H7 (cell line): ENCODE results near the gene EOGT. TPM values are rescaled to one million over a fixed set of nuclear protein-coding genes. Genes with fewer than 3 reads are reported as not detected.

ENCODE experiments used
- DNase-seq: peaks from one replicate; pipeline ENCODE4 v3.0.0; 2012
- H3K27me3 ChIP-seq: 2 replicates; pipeline ENCODE4 v1.6.0; 2011; ENCODE audit warnings: mild to moderate bottlenecking, low read length; ENCODE audit not compliant: control insufficient read depth, insufficient read depth
- H3K36me3 ChIP-seq: replicated peaks from 2 replicates; pipeline ENCODE4 v1.5.1; 2011; ENCODE audit warnings: low read length; ENCODE audit not compliant: control insufficient read depth, insufficient read depth
- H3K4me3 ChIP-seq: 2 replicates; pipeline ENCODE4 v1.5.1; 2011; ENCODE audit warnings: low read depth, mild to moderate bottlenecking, control low read depth, low read length, moderate library complexity; ENCODE audit not compliant: insufficient read depth
- total RNA-seq: library from RNA; depleted of rRNA; stranded (reverse); fragments of >200 nt; shearing (Covaris generic); gene quantifications from 2 replicates; pipeline ENCODE4 v1.2.3, GENCODE V29; 2014; rRNA removed

EOGT gene
- total RNA-seq, 1 experiment from 2014 or later = 51.9 TPM

DNA sequence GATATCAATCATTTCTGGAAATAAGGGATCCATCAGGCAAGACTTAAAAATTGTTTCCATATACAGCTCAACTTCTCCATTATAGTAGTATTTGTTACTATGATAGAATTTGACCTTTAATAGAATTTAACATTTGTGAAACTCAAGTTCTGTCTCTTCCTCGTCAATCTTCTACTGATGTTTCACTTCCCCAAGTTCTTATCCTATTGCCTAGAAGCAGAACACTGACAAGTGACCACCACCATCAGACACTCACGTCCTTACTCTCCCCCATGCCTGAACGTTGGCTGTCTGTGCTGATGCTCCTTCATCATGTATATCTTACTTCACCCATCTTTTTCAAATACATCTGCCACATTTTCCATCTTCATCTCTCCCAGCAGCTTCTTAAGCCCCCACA is 54.6 kb downstream of the EOGT start:
- no peak for DNase-seq
- no peak overlapping the region for H3K4me3 ChIP-seq
- H3K27me3 ChIP-seq = no peaks in the 10 kb centered on the region
- no peaks in the 10 kb centered on the region for H3K36me3 ChIP-seq

- no peak for DNase-seq
- Histone ChIP-seq H3K27me3 (no peaks in the 10 kb centered on the region), H3K4me3 (no peak overlapping the region), H3K36me3 (no peaks in the 10 kb centered on the region)
Measured at GRCh38 chr3:68957895-68958294, 55.6 kb downstream of the EOGT start.

DNA sequence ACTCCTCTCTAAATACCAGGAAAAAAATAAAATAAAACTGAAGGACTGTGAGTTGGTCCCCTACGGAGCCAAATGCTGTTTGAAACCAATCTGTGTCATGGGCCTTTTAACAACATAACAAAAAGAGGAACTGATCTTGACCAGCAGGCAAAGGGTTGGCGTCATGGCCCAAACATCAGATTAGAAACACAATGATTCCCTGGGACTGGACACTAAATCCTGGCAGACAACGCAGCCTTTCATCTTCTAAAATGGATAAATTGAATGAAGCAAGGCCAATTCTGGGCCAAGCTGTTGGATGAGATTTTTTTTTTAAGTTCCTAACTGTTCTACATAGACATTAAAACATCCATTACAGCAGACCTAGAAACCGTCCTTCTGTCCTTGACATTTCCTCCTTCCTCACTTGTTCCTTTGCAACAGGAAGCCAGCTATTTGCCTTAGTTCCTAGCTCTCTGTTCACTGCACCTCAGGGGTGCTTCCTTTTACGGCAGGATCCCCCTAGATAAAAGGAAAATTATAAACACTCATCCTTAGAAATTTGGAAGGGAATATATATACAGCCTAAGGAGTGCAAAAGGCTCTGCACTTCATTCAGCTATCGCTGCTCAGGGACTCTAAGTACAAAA is 59.6 kb downstream of the EOGT start:
- H3K4me3 ChIP-seq = no peak overlapping the region
- H3K36me3 ChIP-seq = no peaks in the 10 kb centered on the region
- H3K27me3 ChIP-seq = no peaks in the 10 kb centered on the region
- no peak for DNase-seq

DNA sequence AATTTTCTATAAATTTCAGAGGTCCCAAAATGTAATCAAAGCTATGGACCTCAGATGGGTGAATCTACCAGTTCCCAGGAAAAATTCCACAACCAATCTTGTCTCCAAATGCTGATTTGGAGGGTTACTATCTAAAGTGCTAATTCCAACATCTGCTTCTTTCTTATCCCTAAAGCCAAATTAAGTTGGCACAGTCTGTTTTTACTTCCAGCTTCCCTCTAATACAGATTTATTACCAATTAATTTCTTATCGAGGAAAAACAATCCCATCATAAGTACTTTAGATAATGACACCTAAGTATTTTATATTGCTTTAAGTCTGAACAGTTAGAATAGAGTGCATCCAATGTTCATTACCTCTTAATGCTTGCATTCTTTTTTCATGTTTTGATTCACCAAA is 68.3 kb downstream of the EOGT start:
- Histone ChIP-seq H3K4me3 (no peak overlapping the region), H3K27me3 (no peaks in the 10 kb centered on the region), H3K36me3 (no peaks in the 10 kb centered on the region)
- no peak for DNase-seq

DNA sequence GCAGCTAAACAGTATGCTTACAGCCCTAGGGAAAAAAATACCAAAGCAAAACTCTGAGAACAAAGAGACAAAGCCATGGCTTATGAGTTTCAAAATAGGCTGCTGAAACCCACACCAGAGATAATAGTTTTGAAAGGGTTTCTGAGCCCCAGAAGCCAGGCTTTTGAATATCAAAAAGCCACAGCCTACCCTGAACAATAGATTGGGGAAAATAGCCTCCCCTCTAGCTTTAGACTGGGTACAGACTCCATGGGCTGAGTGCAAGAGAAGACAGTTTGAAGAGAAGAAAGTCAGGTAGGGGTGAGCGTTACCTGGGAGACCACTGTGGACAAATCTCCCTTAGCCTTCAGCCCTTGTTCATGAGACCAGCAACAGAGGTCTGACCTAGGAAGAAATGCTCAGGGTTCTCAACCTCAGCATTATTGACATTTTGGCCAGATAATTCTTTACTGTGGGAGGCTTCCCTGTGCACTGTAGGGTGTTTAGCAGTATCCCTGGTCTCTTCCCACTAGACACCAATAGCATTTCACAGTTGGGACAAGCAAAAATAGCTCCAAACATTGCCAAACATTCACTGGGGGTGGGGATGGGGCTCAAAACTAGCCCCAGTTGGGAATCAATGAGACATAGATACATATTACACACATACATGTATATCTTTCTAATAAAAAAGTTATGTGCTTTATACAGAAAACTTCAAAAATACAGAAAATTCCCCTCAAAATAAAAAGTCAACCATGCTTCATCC is 69.6 kb downstream of the EOGT start:
- DNase-seq = no peak
- H3K36me3 ChIP-seq = no peaks in the 10 kb centered on the region

DNA sequence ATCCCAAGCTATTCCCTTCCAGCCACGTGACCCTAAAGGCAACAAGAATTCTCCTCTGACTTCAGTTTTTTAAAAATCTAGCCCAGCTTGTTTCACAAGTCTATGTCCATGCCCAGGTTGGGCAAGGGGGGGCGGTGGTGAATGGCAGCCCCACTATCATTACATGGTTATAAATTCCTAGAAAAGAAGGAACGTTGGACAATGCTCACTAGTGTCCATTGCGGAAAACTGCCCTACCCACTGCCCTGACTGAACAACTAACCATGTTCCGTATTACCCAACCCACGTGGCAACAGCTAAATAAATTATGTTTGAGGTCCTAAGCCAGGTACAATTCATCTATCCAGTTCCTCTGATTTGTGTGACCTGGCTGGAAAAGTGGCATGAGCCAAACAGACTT is 72.4 kb downstream of the EOGT start:
- H3K36me3 ChIP-seq = no peaks in the 10 kb centered on the region
- no peak for DNase-seq
- no peaks in the 10 kb centered on the region for H3K27me3 ChIP-seq
- H3K4me3 ChIP-seq = no peak overlapping the region

More for the DNA sequence above, 69.6 kb downstream of the EOGT start:
- Histone ChIP-seq H3K27me3 (no peaks in the 10 kb centered on the region), H3K4me3 (no peak overlapping the region)

DNA sequence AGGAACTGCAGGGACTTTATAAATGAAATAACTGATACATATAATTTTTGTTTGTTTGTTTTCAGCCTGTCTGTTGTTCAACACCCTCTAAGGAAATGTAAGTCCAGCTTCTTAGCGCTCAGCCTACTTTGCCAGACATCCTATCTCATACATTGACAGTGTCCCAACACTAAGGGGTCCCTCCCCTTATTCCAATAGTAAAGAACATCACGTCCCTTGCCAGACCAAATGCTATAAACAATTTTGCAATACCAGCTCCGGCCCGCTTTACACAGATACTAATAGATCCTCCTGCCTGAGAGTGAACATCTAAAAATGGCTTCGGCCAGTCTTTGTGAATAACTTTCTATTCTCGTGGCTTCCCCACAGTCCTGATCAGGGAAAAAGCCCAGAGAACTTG is 76.6 kb downstream of the EOGT start:
- DNase-seq = no peak
- no peaks in the 10 kb centered on the region for H3K36me3 ChIP-seq
- H3K27me3 ChIP-seq = peaks cover 6% of the 10 kb centered on the region
- no peak overlapping the region for H3K4me3 ChIP-seq

DNA sequence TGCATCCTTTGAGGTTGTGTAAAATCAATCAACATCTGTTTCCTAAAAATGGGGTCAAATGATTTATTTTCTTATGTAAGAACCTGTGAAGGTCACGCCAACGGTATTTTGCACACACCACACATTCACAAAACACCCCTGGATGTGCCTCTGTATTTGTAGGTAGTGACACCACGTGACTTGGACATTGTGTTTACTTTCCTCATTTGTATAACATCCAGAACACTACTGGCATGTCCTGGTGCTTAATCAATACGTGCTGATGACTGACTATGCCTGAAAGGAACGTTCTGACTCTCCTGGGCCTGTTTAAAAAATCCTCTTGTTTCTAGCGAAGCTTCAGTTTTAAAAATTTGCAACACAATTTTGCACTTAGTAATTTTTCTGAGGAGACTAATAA is 77.7 kb downstream of the EOGT start:
- peaks cover 17% of the 10 kb centered on the region for H3K27me3 ChIP-seq

GRCh38 chr3:68931406-68932149 is 81.9 kb downstream of the EOGT start:
- DNase-seq = peak; percentile 51
- H3K36me3 ChIP-seq = no peaks in the 10 kb centered on the region
- H3K27me3 ChIP-seq = peaks cover 34% of the 10 kb centered on the region
- H3K4me3 ChIP-seq = peak overlapping the region; percentile 67

More for the DNA sequence above, 77.7 kb downstream of the EOGT start:
- Histone ChIP-seq H3K36me3 (no peaks in the 10 kb centered on the region), H3K4me3 (no peak overlapping the region)
- no peak for DNase-seq

Other genes starting within 250 kb of the EOGT start
- 0.59 and 1.0 TPM in 2 replicates for gene TAFA4, start 81.1 kb downstream of the EOGT start, total RNA-seq
- 8.9 and 15.3 TPM in 2 replicates for gene TMF1, start 38.6 kb upstream of the EOGT start, total RNA-seq
- gene UBA3, start 66.7 kb upstream of the EOGT start, total RNA-seq = 81.2 and 94.7 TPM in 2 replicates
- gene ARL6IP5, start 71.3 kb upstream of the EOGT start, total RNA-seq = 19.0 and 20.9 TPM in 2 replicates
- not detected in 2 replicates for gene LMOD3, start 108.9 kb upstream of the EOGT start, total RNA-seq